KMS-11 (cell line): Measurements from ENCODE around the gene HOXC6.

Experiments
- H2AFZ ChIP-seq: fragments of 200-600 bp; sonication (generic); 2 replicates; pipeline ENCODE4 v1.6.1; 2016; ENCODE audit warnings: antibody characterized with exemption, mixed run types, low read depth
- H3K27ac ChIP-seq: fragments of 200-600 bp; sonication (generic); 2 replicates; pipeline ENCODE4 v1.6.1; 2016; ENCODE audit warnings: mild to moderate bottlenecking, mixed run types
- H3K27me3 ChIP-seq: fragments of 200-600 bp; sonication (generic); 2 replicates; pipeline ENCODE4 v1.6.1; 2017; ENCODE audit warnings: mild to moderate bottlenecking, low read depth, mixed run types, moderate library complexity; ENCODE audit not compliant: insufficient read depth
- H3K36me3 ChIP-seq: fragments of 200-600 bp; sonication (generic); 2 replicates; pipeline ENCODE4 v1.6.1; 2017; ENCODE audit warnings: mild to moderate bottlenecking, mixed run types; ENCODE audit not compliant: insufficient read depth
- H3K4me1 ChIP-seq: fragments of 200-600 bp; sonication (generic); 2 replicates; pipeline ENCODE4 v1.6.1; 2016; ENCODE audit warnings: mild to moderate bottlenecking, low read depth, mixed run types; ENCODE audit not compliant: poor library complexity, severe bottlenecking
- H3K4me2 ChIP-seq: fragments of 200-600 bp; sonication (generic); 2 replicates; pipeline ENCODE4 v1.7.0; 2016; ENCODE audit warnings: mild to moderate bottlenecking, mixed run types
- H3K4me3 ChIP-seq: fragments of 200-600 bp; sonication (generic); IDR thresholded peaks from 2 replicates; pipeline ENCODE4 v1.6.1; 2017; ENCODE audit warnings: low read depth, low read length, mixed read lengths; ENCODE audit not compliant: insufficient read depth
- H3K79me2 ChIP-seq: fragments of 200-600 bp; sonication (generic); 2 replicates; pipeline ENCODE4 v1.6.1; 2016; ENCODE audit warnings: low read depth, mixed run types; ENCODE audit not compliant: insufficient read depth
- H3K9ac ChIP-seq: fragments of 200-600 bp; sonication (generic); 2 replicates; pipeline ENCODE4 v1.6.1; 2016; ENCODE audit warnings: mild to moderate bottlenecking, mixed run types
- H4K20me1 ChIP-seq: fragments of 200-600 bp; sonication (generic); 2 replicates; pipeline ENCODE4 v1.6.1; 2016; ENCODE audit warnings: mild to moderate bottlenecking, mixed run types; ENCODE audit not compliant: insufficient read depth
- TF ChIP-seq, protein P1 (sequence below): fragments of 200-600 bp; sonication (generic); conservative IDR thresholded peaks from 2 replicates; pipeline ENCODE4 v1.6.1; 2017; ENCODE audit warnings: low read depth, mild to moderate bottlenecking, antibody characterized with exemption, low read length, moderate library complexity, mixed read lengths

HOXC6 gene

DNA sequence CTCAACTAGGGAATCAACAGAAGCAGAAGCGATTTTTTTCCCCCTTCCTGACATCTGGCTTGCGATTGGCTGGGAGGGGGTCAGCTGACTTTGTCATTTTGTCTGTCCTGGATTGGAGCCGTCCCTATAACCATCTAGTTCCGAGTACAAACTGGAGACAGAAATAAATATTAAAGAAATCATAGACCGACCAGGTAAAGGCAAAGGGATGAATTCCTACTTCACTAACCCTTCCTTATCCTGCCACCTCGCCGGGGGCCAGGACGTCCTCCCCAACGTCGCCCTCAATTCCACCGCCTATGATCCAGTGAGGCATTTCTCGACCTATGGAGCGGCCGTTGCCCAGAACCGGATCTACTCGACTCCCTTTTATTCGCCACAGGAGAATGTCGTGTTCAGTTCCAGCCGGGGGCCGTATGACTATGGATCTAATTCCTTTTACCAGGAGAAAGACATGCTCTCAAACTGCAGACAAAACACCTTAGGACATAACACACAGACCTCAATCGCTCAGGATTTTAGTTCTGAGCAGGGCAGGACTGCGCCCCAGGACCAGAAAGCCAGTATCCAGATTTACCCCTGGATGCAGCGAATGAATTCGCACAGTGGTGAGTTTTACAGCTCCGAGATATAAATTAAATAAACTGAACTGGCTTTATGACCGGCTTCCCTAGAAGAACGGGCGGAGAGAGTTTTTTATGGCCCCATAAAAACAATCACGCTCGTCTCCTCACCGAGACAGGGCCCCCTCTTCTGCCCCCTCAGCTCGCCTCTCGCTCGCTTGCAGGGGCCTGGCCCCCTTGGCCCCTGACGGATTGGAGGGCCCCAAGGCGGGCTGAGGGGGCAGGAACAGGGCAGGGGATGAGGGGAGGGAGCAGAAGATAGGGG is at the start of gene HOXC6:
Gene HOXC6 (plus strand): TSS at position 127 of the 888 bp plus-strand sequence. CDS start 82 bp downstream, at position 209.
- no peak within 1 kb of the TSS for H3K27ac ChIP-seq
- H3K4me3 ChIP-seq, result no peak within 1 kb of the TSS
- TF ChIP-seq, protein P1, sequence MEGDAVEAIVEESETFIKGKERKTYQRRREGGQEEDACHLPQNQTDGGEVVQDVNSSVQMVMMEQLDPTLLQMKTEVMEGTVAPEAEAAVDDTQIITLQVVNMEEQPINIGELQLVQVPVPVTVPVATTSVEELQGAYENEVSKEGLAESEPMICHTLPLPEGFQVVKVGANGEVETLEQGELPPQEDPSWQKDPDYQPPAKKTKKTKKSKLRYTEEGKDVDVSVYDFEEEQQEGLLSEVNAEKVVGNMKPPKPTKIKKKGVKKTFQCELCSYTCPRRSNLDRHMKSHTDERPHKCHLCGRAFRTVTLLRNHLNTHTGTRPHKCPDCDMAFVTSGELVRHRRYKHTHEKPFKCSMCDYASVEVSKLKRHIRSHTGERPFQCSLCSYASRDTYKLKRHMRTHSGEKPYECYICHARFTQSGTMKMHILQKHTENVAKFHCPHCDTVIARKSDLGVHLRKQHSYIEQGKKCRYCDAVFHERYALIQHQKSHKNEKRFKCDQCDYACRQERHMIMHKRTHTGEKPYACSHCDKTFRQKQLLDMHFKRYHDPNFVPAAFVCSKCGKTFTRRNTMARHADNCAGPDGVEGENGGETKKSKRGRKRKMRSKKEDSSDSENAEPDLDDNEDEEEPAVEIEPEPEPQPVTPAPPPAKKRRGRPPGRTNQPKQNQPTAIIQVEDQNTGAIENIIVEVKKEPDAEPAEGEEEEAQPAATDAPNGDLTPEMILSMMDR, result no peak
- peaks cover 99% of the 10 kb centered on the region for H3K27me3 ChIP-seq
- no peaks in the 10 kb centered on the region for H3K79me2 ChIP-seq
- H4K20me1 ChIP-seq, result no peaks in the 10 kb centered on the region
- no peak within 1 kb of the TSS for H3K4me2 ChIP-seq
- no peak within 1 kb of the TSS for H2AFZ ChIP-seq
- no peaks in the 10 kb centered on the region for H3K36me3 ChIP-seq
- no peak within 1 kb of the TSS for H3K9ac ChIP-seq
- no peaks in the 10 kb centered on the region for H3K4me1 ChIP-seq

DNA sequence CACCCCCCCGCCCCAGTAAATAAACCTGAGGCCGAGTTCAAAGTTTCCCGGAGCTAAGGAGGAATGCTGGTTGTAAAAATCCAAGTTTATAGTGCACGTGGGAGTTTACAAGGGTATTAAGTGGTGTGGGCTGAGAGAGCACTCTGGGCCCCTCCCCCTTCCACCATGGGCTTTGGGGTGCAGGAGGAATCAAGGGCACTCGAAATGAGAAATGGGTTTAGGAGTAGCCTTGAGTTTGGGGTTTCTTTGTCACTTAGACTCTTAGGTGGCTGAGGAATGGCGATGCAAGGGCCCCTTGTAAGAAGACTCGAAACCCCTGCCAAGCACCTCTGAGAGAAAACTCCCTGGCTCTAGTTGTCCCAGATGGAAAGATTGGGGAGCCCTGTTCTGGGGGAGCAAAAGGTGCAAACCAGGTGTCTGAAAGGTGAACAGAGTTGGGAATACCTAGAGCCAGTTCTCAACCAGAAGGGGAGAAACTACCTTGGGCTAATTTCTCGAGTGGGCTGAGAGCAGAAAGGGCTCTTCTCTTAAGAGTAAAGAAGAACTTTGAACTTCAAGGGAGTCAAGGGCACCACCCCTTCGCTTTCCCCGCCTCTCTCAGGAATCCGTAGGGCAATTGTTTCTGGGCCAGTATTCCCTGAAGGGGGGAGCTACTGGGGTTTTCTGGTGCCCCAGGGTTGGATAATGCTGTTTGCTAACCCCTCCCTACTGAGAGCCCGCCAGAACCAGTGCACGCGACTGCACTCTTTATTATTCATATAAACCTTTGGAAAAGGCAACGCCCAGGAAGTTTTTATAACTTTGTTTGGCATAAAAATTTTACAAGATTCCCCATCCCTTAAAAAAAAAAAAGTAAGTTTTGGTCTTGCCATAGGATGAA is 49.5 kb upstream of the HOXC6 start:
- H3K36me3 ChIP-seq, result no peaks in the 10 kb centered on the region
- H3K27ac ChIP-seq, result no peak overlapping the region
- TF ChIP-seq, protein P1, result no peak
- peaks cover 13% of the 10 kb centered on the region for H3K4me1 ChIP-seq
- H3K4me2 ChIP-seq, result no peak overlapping the region
- no peak overlapping the region for H3K4me3 ChIP-seq
- no peak overlapping the region for H2AFZ ChIP-seq
- no peaks in the 10 kb centered on the region for H3K79me2 ChIP-seq
- peaks cover 98% of the 10 kb centered on the region for H3K27me3 ChIP-seq
- H4K20me1 ChIP-seq, result no peaks in the 10 kb centered on the region
- no peak overlapping the region for H3K9ac ChIP-seq

DNA sequence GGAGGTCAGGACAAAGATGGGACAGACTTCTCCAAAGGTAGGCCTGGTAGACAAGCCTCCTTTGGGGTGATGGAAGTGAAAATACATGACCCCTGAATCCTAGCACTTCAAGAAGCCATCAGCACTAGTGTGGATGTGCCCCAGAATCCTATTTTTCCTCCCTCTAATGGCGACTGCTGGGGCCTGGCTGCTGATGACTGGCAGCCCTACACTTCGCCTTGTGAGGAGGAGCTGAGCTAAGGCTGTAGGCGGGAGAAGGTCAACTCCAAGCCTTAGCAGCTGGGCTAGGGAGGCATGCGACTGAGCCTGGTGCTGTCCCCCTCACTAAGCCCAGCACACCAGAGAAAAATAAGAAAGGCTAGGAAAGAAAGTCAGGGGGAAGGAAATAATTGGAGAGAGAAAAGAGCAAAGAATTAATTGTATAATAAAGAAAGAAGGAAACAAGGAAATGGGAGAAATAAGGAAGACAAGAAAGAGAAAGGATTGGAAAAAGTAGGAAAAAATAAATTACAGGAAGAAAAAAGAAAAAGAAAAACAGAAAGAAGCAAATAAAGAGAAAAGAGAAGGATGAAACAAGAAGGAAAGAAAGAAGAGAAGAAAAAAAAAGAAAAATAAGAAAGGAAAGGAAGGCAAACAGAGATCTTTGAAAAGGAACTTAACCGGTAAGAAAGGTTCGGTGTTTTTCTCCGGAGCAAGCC is 48.0 kb upstream of the HOXC6 start:
- Histone ChIP-seq H3K4me3 (no peak overlapping the region), H3K4me2 (no peak overlapping the region), H4K20me1 (no peaks in the 10 kb centered on the region), H3K9ac (no peak overlapping the region), H3K4me1 (peaks cover 13% of the 10 kb centered on the region), H3K27ac (no peak overlapping the region), H3K79me2 (no peaks in the 10 kb centered on the region), H2AFZ (no peak overlapping the region), H3K36me3 (no peaks in the 10 kb centered on the region), H3K27me3 (peaks cover 96% of the 10 kb centered on the region)
- TF ChIP-seq, protein P1, result no peak

DNA sequence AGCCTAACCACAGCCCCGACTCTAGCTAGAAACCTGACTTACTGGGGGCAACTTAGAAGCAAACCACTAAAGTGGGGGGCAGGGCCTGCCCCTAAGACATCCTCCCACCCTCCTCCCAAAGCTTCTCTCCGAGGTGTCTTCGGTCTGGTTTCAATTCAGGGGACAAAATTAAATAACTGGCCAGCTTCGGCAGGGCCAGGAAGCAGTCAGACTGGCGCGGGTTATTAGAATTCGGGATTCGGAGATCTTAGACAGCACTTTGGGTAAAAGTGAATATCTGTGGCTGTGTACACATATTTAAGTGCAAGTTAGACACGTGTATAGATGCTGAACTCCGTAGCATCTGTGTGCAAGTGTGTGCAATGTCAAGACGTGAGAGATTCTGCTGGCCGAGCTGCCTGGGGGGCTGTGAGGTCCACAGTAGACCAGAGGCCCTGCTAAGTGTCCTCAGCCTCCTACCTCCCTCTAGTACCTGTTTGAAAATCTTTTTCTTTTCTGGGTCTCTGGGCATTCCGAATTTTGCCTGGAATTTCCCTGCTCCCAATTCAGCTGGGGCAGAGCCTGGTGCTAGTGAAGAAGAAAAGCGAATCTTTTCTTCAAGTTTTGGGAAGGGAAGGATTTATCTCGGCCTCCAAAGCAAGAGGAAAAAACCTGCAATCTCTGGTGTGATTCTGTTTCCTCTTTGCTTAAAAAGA is 47.3 kb upstream of the HOXC6 start:
- H3K36me3 ChIP-seq, result no peaks in the 10 kb centered on the region
- H3K27ac ChIP-seq, result no peak overlapping the region
- H3K9ac ChIP-seq, result no peak overlapping the region
- H3K27me3 ChIP-seq, result peaks cover 96% of the 10 kb centered on the region
- no peak overlapping the region for H2AFZ ChIP-seq
- peaks cover 11% of the 10 kb centered on the region for H3K4me1 ChIP-seq
- TF ChIP-seq, protein P1, result no peak
- H4K20me1 ChIP-seq, result no peaks in the 10 kb centered on the region
- no peak overlapping the region for H3K4me3 ChIP-seq
- H3K4me2 ChIP-seq, result no peak overlapping the region
- no peaks in the 10 kb centered on the region for H3K79me2 ChIP-seq
